Kidney epithelial cell (primary cell): Measurements from ENCODE around the gene PRRX1. TPM values are rescaled to one million over a fixed set of nuclear protein-coding genes. Genes with fewer than 3 reads are reported as not detected.

Experiments used
- DNase-seq: peaks from one replicate; pipeline ENCODE4 v3.0.0-alpha.2; 2010; ENCODE audit warnings: low read depth
- H3K27me3 ChIP-seq: 2 replicates; pipeline ENCODE4 v1.6.0; 2011; ENCODE audit warnings: low read length; ENCODE audit not compliant: control insufficient read depth, insufficient read depth
- H3K36me3 ChIP-seq: 2 replicates; pipeline ENCODE4 v1.5.1; 2011; ENCODE audit warnings: low read length; ENCODE audit not compliant: control insufficient read depth, insufficient read depth
- H3K4me3 ChIP-seq: 2 replicates; pipeline ENCODE4 v1.5.1; 2011; ENCODE audit warnings: low read depth, mild to moderate bottlenecking, control low read depth, low read length
- CTCF ChIP-seq: IDR thresholded peaks from 2 replicates; pipeline ENCODE4 v1.5.1; 2011; ENCODE audit warnings: mild to moderate bottlenecking, moderate library complexity, low read length, control low read depth, inconsistent platforms; ENCODE audit not compliant: insufficient read depth, poor library complexity, severe bottlenecking
- total RNA-seq: library from RNA; depleted of rRNA; stranded (reverse); fragments of >200 nt; gene quantifications from 2 replicates; pipeline ENCODE4 v1.2.3, GENCODE V29; 2015

Gene PRRX1
- total RNA-seq, 1 donor from 2014 or later = 2.9 TPM

GRCh38 chr1:170662561-170663403 lies 1.1 kb upstream of the PRRX1 start:
- H3K4me3 ChIP-seq = no peak overlapping the region
- H3K27me3 ChIP-seq = peaks cover 89% of the 10 kb centered on the region

GRCh38 chr1:170663404-170664092 lies 383 bp upstream of the PRRX1 start:
- no peak for TF ChIP-seq CTCF

More at GRCh38 chr1:170662561-170663403, 1.1 kb upstream of the PRRX1 start:
- no peak for DNase-seq
- TF ChIP-seq CTCF = no peak
- no peaks in the 10 kb centered on the region for H3K36me3 ChIP-seq

GRCh38 chr1:170664828-170665612 lies 1.1 kb downstream of the PRRX1 start:
- Histone ChIP-seq H3K36me3 (no peaks in the 10 kb centered on the region), H3K4me3 (peak overlapping the region; percentile 37), H3K27me3 (peaks cover 98% of the 10 kb centered on the region)
- no peak for DNase-seq
- peak; percentile 19 for TF ChIP-seq CTCF

More at GRCh38 chr1:170663404-170664092, 383 bp upstream of the PRRX1 start:
- DNase-seq = no peak
- H3K36me3 ChIP-seq = no peaks in the 10 kb centered on the region
- H3K4me3 ChIP-seq = no peak overlapping the region
- H3K27me3 ChIP-seq = peaks cover 97% of the 10 kb centered on the region

DNA sequence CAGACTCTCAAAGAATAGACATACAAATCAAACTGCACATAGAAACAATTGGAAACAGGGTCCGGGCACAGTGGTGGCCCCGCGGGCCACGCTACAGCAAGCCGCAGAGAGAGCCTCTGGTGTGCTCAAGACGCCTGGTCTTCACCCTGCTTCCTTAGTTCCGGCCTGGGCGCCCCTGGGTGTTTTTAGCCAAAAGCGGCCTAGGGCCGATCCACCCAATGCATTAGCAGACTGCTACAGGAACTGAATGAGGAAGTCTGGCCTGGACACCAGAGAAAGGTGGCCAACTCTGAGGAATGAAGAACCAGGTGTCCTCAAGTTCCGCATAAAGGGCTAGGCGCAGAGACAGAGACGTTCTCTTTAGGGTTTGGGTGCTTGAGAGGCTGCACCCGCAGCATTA lies 1.7 kb downstream of the PRRX1 start:
- no peaks in the 10 kb centered on the region for H3K36me3 ChIP-seq
- no peak overlapping the region for H3K4me3 ChIP-seq
- peaks cover 98% of the 10 kb centered on the region for H3K27me3 ChIP-seq
- no peak for DNase-seq
- TF ChIP-seq CTCF = no peak

- no peak for TF ChIP-seq CTCF
- H3K36me3 ChIP-seq = no peaks in the 10 kb centered on the region
- H3K4me3 ChIP-seq = no peak overlapping the region
- DNase-seq = no peak
- peaks cover 98% of the 10 kb centered on the region for H3K27me3 ChIP-seq
Observed at GRCh38 chr1:170666541-170667254, 2.8 kb downstream of the PRRX1 start.
